Mucosa of descending colon (tissue), 3 donors: ENCODE results near the gene C17orf114. TPM values are rescaled to one million over a fixed set of nuclear protein-coding genes. Genes with fewer than 3 reads are reported as not detected.
A peak's percentile ranks its signal among the peaks of the same experiment; 100 is the strongest.

Experiments
- ATAC-seq: fragments of 200-7000 bp; cut with Tn5 transposase; one replicate; pipeline ENCODE4 v1.9.1; 2020; ENCODE audit warnings: mild to moderate bottlenecking, moderate library complexity
- DNase-seq, 3 donors: peaks; one replicate each; pipeline ENCODE4 v3.0.0-alpha.2; 2020
- H3K36me3 ChIP-seq: fragments of 200-600 bp; one replicate; pipeline ENCODE4 v1.8.0; 2021; ENCODE audit warnings: low read depth, mild to moderate bottlenecking
- H3K4me1 ChIP-seq: fragments of 200-600 bp; one replicate; pipeline ENCODE4 v1.8.0; 2021; ENCODE audit warnings: low read depth, mild to moderate bottlenecking
- H3K4me3 ChIP-seq: fragments of 200-600 bp; one replicate; pipeline ENCODE4 v1.8.0; 2021; ENCODE audit warnings: mild to moderate bottlenecking
- H3K9me3 ChIP-seq: fragments of 200-600 bp; one replicate; pipeline ENCODE4 v1.8.0; 2021; ENCODE audit warnings: mild to moderate bottlenecking
- intact Hi-C, 2 donors: fragments of 100-400 bp; cut with DNase I in 1 of 2; cut with micrococcal nuclease in 1 of 2; formaldehyde crosslinking; loops; one replicate each; pipeline versions ENCODE4 v1.11.0 to v1.11.1; 2022; cut with DNase I, micrococcal nuclease
- total RNA-seq, 3 donors: library from RNA; stranded (reverse); fragmentation: NEBNext Ultra II Directional in 2 of 3; extraction: Animal tissue kit (Norgen Biotek cat#: 25700) in 2 of 3; gene quantifications; one replicate each; pipeline versions ENCODE4 v1.2.1 to v1.2.4, GENCODE V29; 2021 to 2023
- TF ChIP-seq, protein P1 (sequence below): fragments of 200-600 bp; IDR thresholded peaks from one replicate; pipeline ENCODE4 v1.8.0; 2022; ENCODE audit warnings: antibody characterized with exemption, mild to moderate bottlenecking
- donor health status: DM: no; HTN: no; CAD: no; lungs with moderate emphysema.
- donor health status: DM: no; HTN: no; CAD: no.
- donor health status: DM: no; HTN: yes; CAD: no.

Gene C17orf114

DNA sequence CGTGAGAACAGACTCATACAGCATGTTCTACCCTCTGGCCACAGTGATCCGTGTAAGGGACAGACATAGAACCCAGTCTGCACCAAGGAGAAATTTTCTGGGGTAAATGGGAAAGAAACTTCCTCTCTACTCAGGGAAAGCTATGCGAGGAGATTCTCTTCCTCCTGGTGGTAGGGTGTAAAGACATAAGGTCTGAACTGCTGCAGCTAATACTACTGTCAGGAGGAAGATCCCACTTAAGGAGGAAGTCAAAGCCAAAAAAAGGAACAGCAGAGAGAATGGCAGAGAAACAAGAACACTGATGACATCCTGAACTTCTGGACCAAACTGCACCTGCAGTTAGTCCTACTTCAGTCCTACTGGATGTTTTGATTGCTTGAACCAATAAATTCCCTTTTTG, 37.5 kb downstream of the C17orf114 start:
- no peaks in the 10 kb centered on the region for H3K4me1 ChIP-seq
- no peaks in the 10 kb centered on the region for H3K9me3 ChIP-seq
- intact Hi-C loops, result no loop called here
- no peak overlapping the region for H3K4me3 ChIP-seq
- DNase-seq (no peak), ATAC-seq (peak; percentile 34)
- H3K36me3 ChIP-seq, result no peaks in the 10 kb centered on the region
- TF ChIP-seq, protein P1, sequence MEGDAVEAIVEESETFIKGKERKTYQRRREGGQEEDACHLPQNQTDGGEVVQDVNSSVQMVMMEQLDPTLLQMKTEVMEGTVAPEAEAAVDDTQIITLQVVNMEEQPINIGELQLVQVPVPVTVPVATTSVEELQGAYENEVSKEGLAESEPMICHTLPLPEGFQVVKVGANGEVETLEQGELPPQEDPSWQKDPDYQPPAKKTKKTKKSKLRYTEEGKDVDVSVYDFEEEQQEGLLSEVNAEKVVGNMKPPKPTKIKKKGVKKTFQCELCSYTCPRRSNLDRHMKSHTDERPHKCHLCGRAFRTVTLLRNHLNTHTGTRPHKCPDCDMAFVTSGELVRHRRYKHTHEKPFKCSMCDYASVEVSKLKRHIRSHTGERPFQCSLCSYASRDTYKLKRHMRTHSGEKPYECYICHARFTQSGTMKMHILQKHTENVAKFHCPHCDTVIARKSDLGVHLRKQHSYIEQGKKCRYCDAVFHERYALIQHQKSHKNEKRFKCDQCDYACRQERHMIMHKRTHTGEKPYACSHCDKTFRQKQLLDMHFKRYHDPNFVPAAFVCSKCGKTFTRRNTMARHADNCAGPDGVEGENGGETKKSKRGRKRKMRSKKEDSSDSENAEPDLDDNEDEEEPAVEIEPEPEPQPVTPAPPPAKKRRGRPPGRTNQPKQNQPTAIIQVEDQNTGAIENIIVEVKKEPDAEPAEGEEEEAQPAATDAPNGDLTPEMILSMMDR, result no peak

DNA sequence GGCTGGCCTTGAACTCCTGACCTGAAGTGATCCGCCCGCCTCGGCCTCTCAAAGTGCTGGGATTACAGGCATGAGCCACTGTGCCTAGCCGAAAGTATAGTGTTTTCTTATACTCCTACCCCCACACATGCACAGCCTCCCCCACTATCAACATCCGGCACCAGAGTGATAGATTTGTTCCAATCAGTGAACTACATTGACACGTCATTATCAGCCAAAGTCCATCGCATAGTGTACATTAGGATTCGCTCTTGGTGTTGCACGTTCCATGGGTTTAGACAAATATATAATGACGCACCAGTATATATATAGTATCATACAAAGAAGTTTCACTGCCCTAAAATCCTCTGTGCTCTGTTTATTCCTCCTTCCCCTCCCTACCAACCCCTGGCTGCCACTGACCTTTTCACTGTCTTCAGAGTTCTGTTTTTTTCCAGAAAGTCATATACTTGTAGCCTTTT, 42.3 kb downstream of the C17orf114 start:
- TF ChIP-seq, protein P1, result no peak
- ATAC-seq (peak; percentile 95), DNase-seq (no peak)
- no peaks in the 10 kb centered on the region for H3K4me1 ChIP-seq
- no peak overlapping the region for H3K4me3 ChIP-seq
- intact Hi-C loops, result no loop called here
- H3K9me3 ChIP-seq, result no peaks in the 10 kb centered on the region
- no peaks in the 10 kb centered on the region for H3K36me3 ChIP-seq

DNA sequence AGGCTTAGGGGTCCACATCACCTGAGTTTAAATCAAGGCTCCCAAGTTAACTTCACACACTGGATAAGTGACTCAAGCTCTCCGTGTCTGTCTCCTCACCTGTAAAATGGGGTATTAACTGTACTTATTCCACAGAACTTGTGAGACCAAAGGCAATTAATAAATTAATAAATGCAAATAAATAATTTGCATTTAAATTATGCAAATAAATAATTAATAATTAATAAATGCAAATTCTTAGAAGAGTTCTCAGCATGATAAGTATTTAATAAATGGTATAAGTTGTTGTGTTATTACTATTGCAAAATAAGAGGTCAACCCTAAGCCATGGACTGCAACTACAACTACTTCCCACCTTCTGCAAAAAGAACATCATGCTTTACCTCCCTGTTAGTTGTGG, 48.7 kb downstream of the C17orf114 start:
- intact Hi-C loops, result no loop called here
- H3K9me3 ChIP-seq, result no peaks in the 10 kb centered on the region
- H3K4me3 ChIP-seq, result no peak overlapping the region
- TF ChIP-seq, protein P1, result no peak
- H3K4me1 ChIP-seq, result no peaks in the 10 kb centered on the region
- H3K36me3 ChIP-seq, result no peaks in the 10 kb centered on the region
- DNase-seq (no peak), ATAC-seq (no peak)

GRCh38 chr17:4751932-4752331, 50.2 kb downstream of the C17orf114 start:
- Histone ChIP-seq H3K4me1 (no peaks in the 10 kb centered on the region), H3K4me3 (no peak overlapping the region), H3K9me3 (no peaks in the 10 kb centered on the region), H3K36me3 (no peaks in the 10 kb centered on the region)
- intact Hi-C loops, result no loop called here
- no peak for DNase-seq
- ATAC-seq, result no peak
- TF ChIP-seq, protein P1, result no peak

Other genes with a start within 250 kb of the C17orf114 start
- 10 to 100 TPM; 32.7 to 41.4 (median 36.7) TPM for gene MYBBP1A, start 246.9 kb downstream of the C17orf114 start, total RNA-seq
- 100 to 1,000 TPM in 2 of 3 donors, 10 to 100 TPM in 1; 98.0 to 219 (median 189) TPM for gene GGT6, start 241.8 kb downstream of the C17orf114 start, total RNA-seq
- gene SMTNL2, start 217.8 kb downstream of the C17orf114 start, total RNA-seq, result 1 to 10 TPM in 2 of 3 donors, under 1 TPM in 1; 0.12 to 1.5 (median 1.1) TPM
- 1 to 10 TPM in 1 of 3 donors, under 1 TPM in 2; 0.10 to 1.7 (median 0.23) TPM for gene ALOX15, start 160.7 kb downstream of the C17orf114 start, total RNA-seq
- 10 to 100 TPM; 30.1 to 51.2 (median 35.6) TPM for gene PELP1, start 98.2 kb downstream of the C17orf114 start, total RNA-seq
- gene ARRB2, start 91.7 kb downstream of the C17orf114 start, total RNA-seq, result 10 to 100 TPM; 29.7 to 56.5 (median 49.9) TPM
- gene MED11, start 70.9 kb downstream of the C17orf114 start, total RNA-seq, result 10 to 100 TPM; 21.4 to 28.3 (median 22.2) TPM
- gene ZMYND15, start 62.5 kb downstream of the C17orf114 start, total RNA-seq, result 1 to 10 TPM; 1.2 to 1.4 (median 1.3) TPM
- 10 to 100 TPM; 20.3 to 41.9 (median 30.2) TPM for gene CXCL16, start 62.4 kb downstream of the C17orf114 start, total RNA-seq
- gene TM4SF5, start 30.4 kb downstream of the C17orf114 start, total RNA-seq, result 10 to 100 TPM in 2 of 3 donors, 1 to 10 TPM in 1; 5.0 to 20.7 (median 12.5) TPM
- 1 to 10 TPM in 2 of 3 donors, under 1 TPM in 1; 0.67 to 2.3 (median 2.1) TPM for gene VMO1, start 16.0 kb downstream of the C17orf114 start, total RNA-seq
- not detected for gene GLTPD2, start 13.4 kb downstream of the C17orf114 start, total RNA-seq
- gene PSMB6, start 6.2 kb downstream of the C17orf114 start, total RNA-seq, result 100 to 1,000 TPM in 2 of 3 donors, 10 to 100 TPM in 1; 71.5 to 122 (median 109) TPM
- 10 to 100 TPM; 24.4 to 29.8 (median 29.2) TPM for gene PLD2, start 4.8 kb upstream of the C17orf114 start, total RNA-seq
- gene MINK1, start 31.0 kb upstream of the C17orf114 start, total RNA-seq, result 100 to 1,000 TPM; 140 to 227 (median 170) TPM
- gene C17orf107, start 97.2 kb upstream of the C17orf114 start, total RNA-seq, result 1 to 10 TPM in 1 of 3 donors, under 1 TPM in 2; 0.52 to 2.6 (median 0.80) TPM
- gene CHRNE, start 100.8 kb upstream of the C17orf114 start, total RNA-seq, result 1 to 10 TPM in 1 of 3 donors, under 1 TPM in 1, not detected in 1; 0.24 to 1.3 TPM
- gene GP1BA, start 129.9 kb upstream of the C17orf114 start, total RNA-seq, result not detected
- gene SLC25A11, start 137.7 kb upstream of the C17orf114 start, total RNA-seq, result 10 to 100 TPM; 68.4 to 87.2 (median 72.8) TPM
- 100 to 1,000 TPM in 2 of 3 donors, 10 to 100 TPM in 1; 90.8 to 118 (median 114) TPM for gene RNF167, start 137.9 kb upstream of the C17orf114 start, total RNA-seq
- gene PFN1, start 146.2 kb upstream of the C17orf114 start, total RNA-seq, result 100 to 1,000 TPM; 605 to 825 (median 723) TPM
- gene ENO3, start 148.8 kb upstream of the C17orf114 start, total RNA-seq, result 10 to 100 TPM in 2 of 3 donors, 1 to 10 TPM in 1; 8.6 to 12.4 (median 10.1) TPM
- 10 to 100 TPM; 41.3 to 54.0 (median 51.7) TPM for gene SPAG7, start 165.5 kb upstream of the C17orf114 start, total RNA-seq
- gene CAMTA2, start 185.3 kb upstream of the C17orf114 start, total RNA-seq, result 10 to 100 TPM; 56.6 to 71.7 (median 57.1) TPM
- 1 to 10 TPM; 1.8 to 4.5 (median 3.5) TPM for gene INCA1, start 195.2 kb upstream of the C17orf114 start, total RNA-seq
- 100 to 1,000 TPM; 219 to 286 (median 273) TPM for gene KIF1C, start 195.6 kb upstream of the C17orf114 start, total RNA-seq
- 1 to 10 TPM; 3.0 to 5.3 (median 3.6) TPM for gene SLC52A1, start 233.1 kb upstream of the C17orf114 start, total RNA-seq